K562 (cell line): Measurements from ENCODE around the gene SYNCRIP. TPM values are rescaled to one million over a fixed set of nuclear protein-coding genes. Genes with fewer than 3 reads are reported as not detected.

Source experiments
- BCOR ChIP-seq: fragments of 450-650 bp; IDR thresholded peaks from 2 replicates; pipeline ENCODE4 v1.6.1; 2016
- BRD9 ChIP-seq: fragments of 450-650 bp; IDR thresholded peaks from 2 replicates; pipeline ENCODE4 v1.6.1; 2018; ENCODE audit warnings: low read depth; ENCODE audit not compliant: partially characterized antibody
- CBX8 ChIP-seq: fragments of 200-600 bp; sonication (generic); IDR thresholded peaks from 2 replicates; pipeline ENCODE4 v1.6.1; 2012; ENCODE audit warnings: borderline replicate concordance, mixed run types, low read depth, mild to moderate bottlenecking, moderate library complexity, mixed read lengths, low read length, control low read depth, inconsistent platforms; ENCODE audit not compliant: poor library complexity, severe bottlenecking; ENCODE audit errors: extremely low read depth
- ELF1 ChIP-seq: fragments of 200-800 bp; sonication (Bioruptor generic); IDR thresholded peaks from 2 replicates; pipeline ENCODE4 v1.6.1; 2016; ENCODE audit warnings: missing genetic modification characterization, missing compliant biosample characterization
- JUND ChIP-seq, 2 experiments: IDR thresholded peaks; 2 replicates in 1 of 2; 3 replicates in 1 of 2; pipeline ENCODE4 v1.6.1; 2011; ENCODE audit warnings: borderline replicate concordance in 2 of 2, low read depth in 2 of 2, low read length in 2 of 2, improper control_type of control experiment in 1 of 2, missing biosample characterization in 1 of 2, missing genetic modification characterization in 1 of 2, missing genetic modification reagents in 1 of 2
- KDM1A ChIP-seq, 2 experiments: fragments of 450-650 bp; IDR thresholded peaks; 2 replicates each; pipeline ENCODE4 v1.6.1; 2016; ENCODE audit warnings: mild to moderate bottlenecking in 2 of 2
- NR2C2 ChIP-seq, 2 experiments: fragments of 200-800 bp in 1 of 2; sonication (Bioruptor generic) in 1 of 2; sonication (generic) in 1 of 2; formaldehyde crosslinking in 1 of 2; IDR thresholded peaks; 2 replicates each; pipeline versions ENCODE4 v1.6.1 to v1.8.0; 2016 to 2022; ENCODE audit warnings: mild to moderate bottlenecking in 1 of 2, missing compliant biosample characterization in 1 of 2, missing genetic modification characterization in 1 of 2, missing genetic modification reagents in 1 of 2
- VEZF1 ChIP-seq: fragments of 200-800 bp; sonication (Bioruptor generic); IDR thresholded peaks from 2 replicates; pipeline ENCODE4 v1.6.1; 2017; ENCODE audit warnings: missing genetic modification characterization, missing compliant biosample characterization
- YY1 ChIP-seq, 3 experiments: IDR thresholded peaks; 2 replicates each; pipeline ENCODE4 v1.6.1; 2011; ENCODE audit warnings: low read length in 2 of 3, mild to moderate bottlenecking in 2 of 3, moderate library complexity in 2 of 3, borderline replicate concordance in 1 of 3, control low read depth in 1 of 3, low read depth in 1 of 3; ENCODE audit not compliant: insufficient read depth in 3 of 3, insufficient replicate concordance in 2 of 3, control insufficient read depth in 1 of 3, insufficient read length in 1 of 3; ENCODE audit errors: extremely low read depth in 1 of 3
- ZEB2 ChIP-seq: fragments of 450-650 bp; IDR thresholded peaks from 2 replicates; pipeline ENCODE4 v1.6.1; 2016
- polyA plus RNA-seq, 8 experiments: library from polyadenylated mRNA; depleted of rRNA in 4 of 8; stranded (reverse) in 5 of 8; unstranded in 3 of 8; fragments of >200 nt; fragmentation: Nextera tagmentation in 2 of 8; fragmentation: Illumina TruSeq in 1 of 8; extraction: Ambion mirVana in 2 of 8; extraction: Trizol in 1 of 8; gene quantifications; 2 replicates each; pipeline versions ENCODE4 v1.2.1 to v1.2.3, GENCODE V29; 2011 to 2014; ENCODE audit warnings: inconsistent platforms in 1 of 8, missing spikeins in 1 of 8
- total RNA-seq, 7 experiments: library from RNA; depleted of rRNA in 6 of 7; stranded (reverse); fragments of >200 nt in 6 of 7; fragmentation: Illumina TruSeq in 2 of 7; extraction: Trizol in 2 of 7; gene quantifications; 2 replicates each; pipeline versions ENCODE4 v1.2.1 to v1.2.3, GENCODE V29; 2011 to 2021; ENCODE audit warnings: low replicate concordance in 1 of 7
- TF ChIP-seq, protein P1 (sequence below), 2 experiments: fragments of 450-650 bp in 1 of 2; sonication (generic) in 1 of 2; formaldehyde crosslinking in 1 of 2; IDR thresholded peaks; 2 replicates each; pipeline versions ENCODE4 v1.7.1 to v1.9.0; 2016 to 2022; ENCODE audit warnings: inconsistent platforms in 1 of 2, mild to moderate bottlenecking in 1 of 2, missing genetic modification reagents in 1 of 2

SYNCRIP gene
- total and polyA plus RNA-seq, 9 of the 15 experiments (the other 6 are each of a cell fraction or from before 2014, with no cell fraction given): 46.5 to 295 (median 140) TPM

DNA sequence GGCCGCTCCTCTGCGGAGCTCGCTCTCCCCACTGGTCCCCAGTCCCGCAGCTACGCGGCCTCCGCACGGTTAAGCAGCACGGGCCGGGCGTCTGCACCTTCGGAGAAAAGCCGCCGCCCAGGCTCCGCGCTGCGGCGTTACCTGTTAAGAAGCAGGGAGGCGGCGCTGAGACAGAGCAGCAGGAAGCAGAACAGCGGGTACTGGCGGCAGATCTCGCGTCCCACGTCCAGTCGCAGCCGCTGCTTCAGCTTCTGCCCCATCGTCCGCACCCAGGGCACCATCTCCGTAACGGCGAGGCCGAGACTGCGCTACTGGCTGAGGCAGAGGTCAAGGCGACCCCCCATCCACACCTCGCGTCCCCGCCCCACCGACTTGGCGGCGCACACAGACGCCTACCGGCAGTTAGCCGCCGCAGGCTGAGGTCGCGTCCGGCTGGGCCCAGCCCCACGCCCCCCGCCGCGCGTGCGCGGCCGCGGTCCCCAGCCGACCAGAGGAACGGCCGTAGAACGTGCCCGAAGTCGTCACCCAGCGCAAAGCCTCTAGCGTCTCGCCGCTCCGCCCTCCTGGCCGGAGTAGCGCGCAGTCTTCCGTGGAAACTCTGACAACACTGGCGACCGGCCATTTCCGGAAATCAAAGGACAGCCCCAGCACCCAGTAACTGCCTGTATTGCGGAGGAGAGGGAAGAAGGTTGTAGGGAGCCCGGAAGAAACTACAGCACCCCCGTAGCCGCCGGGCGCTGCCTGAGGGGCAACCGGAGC, 49.1 kb downstream of the SYNCRIP start, which contains the start of gene SNX14 (continued):
- TF ChIP-seq YY1 (IDR thresholded peaks at IDR 0.05; ENCODE audit: borderline replicate concordance in 1 of 3, control insufficient read depth in 1 of 3, extremely low read depth in 1 of 3, insufficient read depth in 3 of 3, insufficient read length in 1 of 3, insufficient replicate concordance in 2 of 3, low read depth in 1 of 3, low read length in 2 of 3) (peak in 2 of 3 experiments; percentile 85 to 88), ELF1 (tag) (peak; percentile 93), KDM1A (IDR thresholded peaks at IDR 0.05) (no peak), CBX8 (no peak), JUND (IDR thresholded peaks at IDR 0.05; ENCODE audit: borderline replicate concordance, low read depth, low read length) (peak; percentile 82), JUND (tag; IDR thresholded peaks at IDR 0.05; ENCODE audit: borderline replicate concordance, low read depth, low read length) (peak; percentile 65; the same call in 1 of the 3 replicates), BRD9 (no peak), VEZF1 (CRISPR knock-in tag) (peak; percentile 81), ZEB2 (no peak; the same call in 1 of the 2 replicates), NR2C2 (CRISPR knock-in tag; IDR thresholded peaks at IDR 0.05) (peak; percentile 56; the same call in 1 of the 2 replicates), NR2C2 (tag; IDR thresholded peaks at IDR 0.05) (peak; percentile 82), BCOR (peak; percentile 51)
- TF ChIP-seq, protein P1, sequence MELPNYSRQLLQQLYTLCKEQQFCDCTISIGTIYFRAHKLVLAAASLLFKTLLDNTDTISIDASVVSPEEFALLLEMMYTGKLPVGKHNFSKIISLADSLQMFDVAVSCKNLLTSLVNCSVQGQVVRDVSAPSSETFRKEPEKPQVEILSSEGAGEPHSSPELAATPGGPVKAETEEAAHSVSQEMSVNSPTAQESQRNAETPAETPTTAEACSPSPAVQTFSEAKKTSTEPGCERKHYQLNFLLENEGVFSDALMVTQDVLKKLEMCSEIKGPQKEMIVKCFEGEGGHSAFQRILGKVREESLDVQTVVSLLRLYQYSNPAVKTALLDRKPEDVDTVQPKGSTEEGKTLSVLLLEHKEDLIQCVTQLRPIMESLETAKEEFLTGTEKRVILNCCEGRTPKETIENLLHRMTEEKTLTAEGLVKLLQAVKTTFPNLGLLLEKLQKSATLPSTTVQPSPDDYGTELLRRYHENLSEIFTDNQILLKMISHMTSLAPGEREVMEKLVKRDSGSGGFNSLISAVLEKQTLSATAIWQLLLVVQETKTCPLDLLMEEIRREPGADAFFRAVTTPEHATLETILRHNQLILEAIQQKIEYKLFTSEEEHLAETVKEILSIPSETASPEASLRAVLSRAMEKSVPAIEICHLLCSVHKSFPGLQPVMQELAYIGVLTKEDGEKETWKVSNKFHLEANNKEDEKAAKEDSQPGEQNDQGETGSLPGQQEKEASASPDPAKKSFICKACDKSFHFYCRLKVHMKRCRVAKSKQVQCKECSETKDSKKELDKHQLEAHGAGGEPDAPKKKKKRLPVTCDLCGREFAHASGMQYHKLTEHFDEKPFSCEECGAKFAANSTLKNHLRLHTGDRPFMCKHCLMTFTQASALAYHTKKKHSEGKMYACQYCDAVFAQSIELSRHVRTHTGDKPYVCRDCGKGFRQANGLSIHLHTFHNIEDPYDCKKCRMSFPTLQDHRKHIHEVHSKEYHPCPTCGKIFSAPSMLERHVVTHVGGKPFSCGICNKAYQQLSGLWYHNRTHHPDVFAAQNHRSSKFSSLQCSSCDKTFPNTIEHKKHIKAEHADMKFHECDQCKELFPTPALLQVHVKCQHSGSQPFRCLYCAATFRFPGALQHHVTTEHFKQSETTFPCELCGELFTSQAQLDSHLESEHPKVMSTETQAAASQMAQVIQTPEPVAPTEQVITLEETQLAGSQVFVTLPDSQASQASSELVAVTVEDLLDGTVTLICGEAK (IDR thresholded peaks at IDR 0.05): peak; percentile 85
- TF ChIP-seq, protein P1 (CRISPR knock-in tag; IDR thresholded peaks at IDR 0.05): no peak
